Head of caudate nucleus (tissue), 42 donors: ENCODE measurements around the gene ZNF488.

ENCODE experiments used
- DNase-seq, 42 donors: peaks; one replicate each; pipeline versions ENCODE4 v3.0.0 to v3.0.0-alpha.2; 2020 to 2021; ENCODE audit warnings: mixed read lengths in 7 of 42
- intact Hi-C: fragments of 100-400 bp; cut with DNase I; formaldehyde crosslinking; loops from one replicate; pipeline ENCODE4 v1.15.0; 2022

ZNF488 gene

DNA sequence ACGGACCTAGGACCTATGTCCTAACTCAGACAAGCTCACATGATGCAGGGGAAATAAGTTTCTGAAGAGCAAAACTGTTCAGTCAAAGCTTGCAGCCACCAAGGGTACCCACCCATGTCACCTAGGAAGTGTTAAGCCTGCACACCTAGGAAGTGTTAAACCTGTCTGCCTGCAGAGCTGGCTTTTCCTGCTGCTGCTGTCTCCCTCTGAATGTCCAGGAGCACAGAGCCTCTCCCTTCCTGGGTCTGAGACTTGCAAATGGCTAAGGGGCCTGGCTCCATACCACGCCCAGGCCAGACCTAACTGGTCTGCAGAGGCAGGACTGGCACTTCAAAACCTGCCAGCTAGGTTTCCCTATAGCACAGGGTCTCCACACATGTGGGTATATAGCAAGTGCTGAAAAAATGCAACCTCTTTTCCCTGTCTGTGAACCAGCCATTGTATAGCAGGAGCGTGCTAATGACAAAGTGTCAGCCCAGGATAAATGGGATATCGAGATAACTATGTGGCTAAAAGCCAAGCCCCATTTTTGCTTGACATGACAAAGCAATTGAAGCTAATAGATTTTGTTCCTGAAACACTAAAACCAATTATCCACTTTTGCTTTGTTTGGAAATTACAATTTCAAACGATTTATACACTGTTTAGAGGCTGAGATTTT is 60.3 kb downstream of the ZNF488 start:
- peak in 1 of 42 donors; percentile 12 for DNase-seq
- intact Hi-C loops, result no loop called here

DNA sequence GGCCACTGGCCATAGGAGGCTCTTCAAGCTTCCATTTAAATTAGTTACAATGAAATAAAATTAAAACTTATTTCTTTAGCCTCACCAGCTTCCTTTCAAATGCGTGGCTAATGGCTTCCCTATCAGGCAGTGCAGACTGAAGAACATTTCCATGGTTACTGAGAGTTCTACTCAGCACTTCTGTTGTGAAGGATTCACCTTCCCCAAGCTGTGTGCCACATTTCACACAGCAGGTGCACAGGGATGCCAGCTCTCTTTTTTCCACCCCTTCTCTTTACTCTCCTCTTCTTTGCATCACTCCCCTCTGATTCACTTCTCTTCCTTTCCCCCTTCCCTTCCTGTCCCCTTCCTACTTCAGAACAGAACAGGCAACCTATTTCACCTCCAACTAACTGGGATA is 61.0 kb downstream of the ZNF488 start:
- intact Hi-C loops, result no loop called here
- peak in 3 of 42 donors; percentile 21 to 54 (median 46) for DNase-seq

DNA sequence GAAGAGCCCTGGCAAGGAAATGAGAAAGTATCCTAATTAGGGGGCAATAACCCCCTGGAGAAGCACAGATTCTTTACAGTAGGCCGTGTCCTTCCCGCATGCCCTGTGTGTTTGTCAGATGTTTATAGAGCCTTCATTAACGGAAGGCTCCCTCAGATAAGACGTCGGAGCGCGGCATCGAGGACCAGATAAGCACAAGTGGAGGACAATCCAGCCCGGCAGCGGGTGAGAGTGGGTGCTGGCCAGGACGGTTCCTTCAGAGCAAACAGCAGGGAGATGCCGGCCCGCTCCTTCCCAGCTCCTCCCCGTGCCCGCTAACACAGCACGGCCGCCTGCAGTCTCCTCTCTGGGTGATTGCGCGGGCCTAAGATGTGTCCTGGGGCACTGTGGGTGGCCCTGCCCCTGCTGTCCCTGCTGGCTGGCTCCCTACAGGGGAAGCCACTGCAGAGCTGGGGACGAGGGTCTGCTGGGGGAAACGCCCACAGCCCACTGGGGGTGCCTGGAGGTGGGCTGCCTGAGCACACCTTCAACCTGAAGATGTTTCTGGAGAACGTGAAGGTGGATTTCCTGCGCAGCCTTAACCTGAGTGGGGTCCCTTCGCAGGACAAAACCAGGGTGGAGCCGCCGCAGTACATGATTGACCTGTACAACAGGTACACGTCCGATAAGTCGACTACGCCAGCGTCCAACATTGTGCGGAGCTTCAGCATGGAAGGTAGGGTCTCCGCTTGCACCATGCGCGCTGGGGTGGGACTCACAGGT is 61.6 kb downstream of the ZNF488 start, which contains the start of gene GDF2:
GDF2 (plus strand) TSS at position 155 of the 762 bp plus-strand sequence; CDS start at position 370, 215 bp downstream.
- intact Hi-C loops, result no loop called here

DNA sequence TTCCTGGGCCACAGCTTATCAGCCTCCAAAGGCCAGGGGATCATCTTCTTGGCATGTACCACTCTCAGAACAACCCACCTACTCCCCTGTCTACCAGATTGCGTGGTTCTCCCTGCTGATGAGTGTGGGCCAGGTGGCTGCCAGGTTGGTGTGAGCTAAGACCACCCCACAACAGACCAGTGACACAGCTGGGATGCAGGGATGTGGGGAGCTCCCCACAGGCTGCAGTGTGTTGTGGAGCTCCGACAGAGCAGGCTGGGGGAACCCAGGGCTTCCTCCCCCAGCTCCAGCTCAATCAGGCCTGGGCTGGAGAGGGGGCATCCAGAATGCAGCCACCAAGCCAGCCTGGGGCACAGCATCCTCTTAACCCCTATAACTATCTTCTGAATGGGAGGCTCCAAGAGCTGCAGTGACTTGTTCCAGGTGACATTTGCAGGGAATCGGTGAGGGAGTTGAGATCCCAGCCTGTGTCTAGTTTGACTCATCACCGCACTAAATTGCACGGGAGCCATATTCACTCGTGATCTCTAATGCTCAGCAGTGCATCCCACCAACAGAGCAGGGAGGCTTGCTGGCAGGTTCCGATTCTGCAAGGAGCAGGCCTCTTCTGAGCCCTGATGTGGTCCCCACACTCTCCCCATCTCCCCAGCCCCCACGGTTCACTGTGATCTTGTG is 62.4 kb downstream of the ZNF488 start:
- intact Hi-C loops, result no loop called here
- DNase-seq, result peak in 7 of 42 donors; percentile 15 to 55 (median 30)

More for the DNA sequence above, 61.6 kb downstream of the ZNF488 start, which contains the start of gene GDF2:
- peak in 2 of 42 donors; percentile 11 to 12 for DNase-seq

DNA sequence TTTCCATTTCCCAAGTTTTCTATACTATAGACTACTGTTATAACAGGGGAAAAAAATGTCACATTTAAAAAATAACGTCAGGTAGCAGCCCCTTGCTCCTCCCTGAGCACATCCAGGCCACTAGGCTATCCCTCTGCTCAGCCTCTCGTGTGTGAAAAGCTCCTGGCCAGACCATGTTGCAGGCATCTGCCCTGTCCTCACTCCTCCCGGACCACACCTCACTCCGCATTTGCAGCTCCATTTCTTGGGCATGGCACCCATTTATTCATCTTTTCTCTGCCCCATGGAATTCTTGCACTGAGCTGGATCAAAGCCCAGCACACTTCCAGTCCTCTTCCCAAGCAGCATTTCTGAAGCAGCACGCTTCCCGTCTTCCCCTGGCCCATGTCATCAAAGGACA is 63.3 kb downstream of the ZNF488 start:
- intact Hi-C loops, result no loop called here
- peak in 2 of 42 donors; percentile 5 to 31 for DNase-seq

DNA sequence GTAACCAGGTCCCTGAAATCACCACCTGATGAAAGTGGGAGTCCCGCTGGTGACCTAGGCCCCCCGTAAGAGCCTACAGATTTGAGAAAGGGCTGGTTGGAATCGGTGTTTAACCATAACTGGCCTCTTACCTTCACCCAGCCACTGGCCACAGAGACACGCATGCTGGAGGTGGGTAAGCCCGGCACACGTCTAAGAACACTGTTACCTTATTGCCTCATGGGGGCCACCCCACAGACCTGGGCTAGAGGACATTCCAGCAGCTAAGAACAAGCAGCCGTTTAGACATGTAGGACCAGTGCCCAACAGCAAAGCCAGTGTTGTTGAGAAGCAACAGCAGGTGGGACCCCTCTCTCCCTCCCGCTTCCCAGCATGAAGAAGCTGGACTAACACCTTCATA is 64.3 kb downstream of the ZNF488 start:
- intact Hi-C loops, result no loop called here
- DNase-seq, result peak in 1 of 42 donors; percentile 10

DNA sequence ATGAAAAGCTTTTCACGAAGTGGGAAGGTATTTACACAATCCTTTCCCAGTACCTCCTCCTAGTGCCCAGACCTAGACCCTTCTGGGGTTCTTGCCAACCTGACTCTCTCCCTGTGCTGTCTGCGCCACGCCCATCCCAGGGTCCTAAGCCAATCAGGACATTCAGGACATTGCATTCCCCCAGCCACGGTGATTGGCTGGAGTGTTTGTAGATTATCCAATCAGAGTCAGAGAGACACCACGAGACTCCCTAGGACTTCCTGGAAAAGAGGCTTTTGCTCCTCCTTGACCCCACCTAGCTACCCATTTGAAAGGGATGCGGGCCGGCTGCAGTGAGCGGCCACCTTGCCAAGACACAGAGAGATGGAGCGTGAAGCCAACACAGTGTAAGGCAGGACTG is 65.4 kb downstream of the ZNF488 start:
- intact Hi-C loops, result no loop called here
- DNase-seq, result peak in 2 of 42 donors; percentile 6 to 7

DNA sequence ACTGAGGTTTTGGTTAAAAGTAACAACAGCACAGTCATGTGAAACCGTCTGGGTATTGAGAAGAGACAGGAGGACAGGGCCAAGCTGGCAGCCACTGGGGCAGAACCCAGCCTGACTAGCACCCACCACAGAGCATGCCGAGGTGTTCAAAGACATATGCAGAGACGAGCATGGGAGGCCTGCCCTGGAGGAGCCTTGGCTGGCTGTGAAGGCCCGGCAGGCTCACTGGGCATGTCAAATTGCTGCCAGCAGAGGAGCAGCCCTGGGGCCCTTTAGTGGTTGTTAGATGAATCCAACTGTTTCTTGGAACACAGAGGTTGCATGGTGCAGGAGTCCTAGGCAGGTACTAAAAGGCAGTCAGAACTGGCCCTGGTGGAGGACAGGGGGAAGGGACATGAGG is 66.8 kb downstream of the ZNF488 start:
- DNase-seq, result no peak
- intact Hi-C loops, result no loop called here

DNA sequence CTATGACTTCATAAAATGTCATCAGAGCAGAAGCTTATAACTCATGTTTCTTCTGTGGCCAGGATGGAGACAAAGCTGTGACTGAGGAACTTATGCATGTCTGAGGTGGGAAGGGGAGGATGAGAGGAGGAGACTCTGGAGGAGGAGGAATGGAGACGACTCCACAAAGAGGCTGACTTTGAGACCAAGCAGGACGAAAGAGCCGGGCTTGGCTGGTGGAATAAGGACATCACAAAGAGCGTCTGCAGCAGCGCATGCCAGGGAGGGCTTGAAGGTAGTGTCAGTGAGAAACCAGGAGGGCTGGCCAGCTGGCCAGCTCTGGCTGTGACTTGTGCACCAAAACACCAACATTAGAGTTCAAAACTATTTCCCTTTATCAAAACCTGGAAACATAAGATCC is 68.0 kb downstream of the ZNF488 start:
- intact Hi-C loops, result no loop called here
- DNase-seq, result no peak
